ENCODE results near the gene SPINT1. TPM values are rescaled to one million over a fixed set of nuclear protein-coding genes. Genes with fewer than 3 reads are reported as not detected.

SPINT1 gene
- total RNA-seq, 1 donor from 2014 or later: 96.8 TPM

GRCh38 chr15:40867199-40867598 is 23.4 kb downstream of the SPINT1 start:
- ATAC-seq: no peak

GRCh38 chr15:40869686-40870085 is 25.8 kb downstream of the SPINT1 start:
- ATAC-seq: no peak
- no peak for TF ChIP-seq CTCF (IDR thresholded peaks at IDR 0.05)
- Histone ChIP-seq H3K9me3 (no peaks in the 10 kb centered on the region), H3K27ac (no peak overlapping the region), H3K4me1 (peaks cover 10% of the 10 kb centered on the region), H3K36me3 (no peaks in the 10 kb centered on the region), H3K4me3 (no peak overlapping the region), H3K27me3 (peaks cover 6% of the 10 kb centered on the region)
- DNase-seq: no peak
- intact Hi-C loops (cut with DNase I): no loop called here

More at GRCh38 chr15:40867199-40867598, 23.4 kb downstream of the SPINT1 start:
- no peak for TF ChIP-seq CTCF (IDR thresholded peaks at IDR 0.05)
- DNase-seq: no peak
- Histone ChIP-seq H3K4me1 (no peaks in the 10 kb centered on the region), H3K4me3 (no peak overlapping the region), H3K27ac (no peak overlapping the region), H3K27me3 (peaks cover 3% of the 10 kb centered on the region), H3K36me3 (no peaks in the 10 kb centered on the region), H3K9me3 (no peaks in the 10 kb centered on the region)
- intact Hi-C loops (cut with DNase I): no loop called here

- intact Hi-C loops (cut with DNase I): no loop called here
- no peak overlapping the region for H3K27ac ChIP-seq
- H3K36me3 ChIP-seq: no peaks in the 10 kb centered on the region
- H3K4me1 ChIP-seq: peaks cover 10% of the 10 kb centered on the region
- DNase-seq: no peak
- H3K9me3 ChIP-seq: no peaks in the 10 kb centered on the region
- ATAC-seq: no peak
- H3K27me3 ChIP-seq: peaks cover 6% of the 10 kb centered on the region
- TF ChIP-seq CTCF (IDR thresholded peaks at IDR 0.05): no peak
- no peak overlapping the region for H3K4me3 ChIP-seq
Observed at GRCh38 chr15:40870716-40871115, 26.9 kb downstream of the SPINT1 start.

GRCh38 chr15:40871749-40872617 is 28.1 kb downstream of the SPINT1 start:
- Histone ChIP-seq H3K4me1 (peaks cover 10% of the 10 kb centered on the region), H3K9me3 (no peaks in the 10 kb centered on the region), H3K4me3 (no peak overlapping the region), H3K36me3 (no peaks in the 10 kb centered on the region), H3K27ac (no peak overlapping the region), H3K27me3 (peaks cover 6% of the 10 kb centered on the region)
- TF ChIP-seq CTCF (IDR thresholded peaks at IDR 0.05): no peak
- DNase-seq (peak; percentile 84), ATAC-seq (peak; percentile 77)
- intact Hi-C loops (cut with DNase I): no loop called here

DNA sequence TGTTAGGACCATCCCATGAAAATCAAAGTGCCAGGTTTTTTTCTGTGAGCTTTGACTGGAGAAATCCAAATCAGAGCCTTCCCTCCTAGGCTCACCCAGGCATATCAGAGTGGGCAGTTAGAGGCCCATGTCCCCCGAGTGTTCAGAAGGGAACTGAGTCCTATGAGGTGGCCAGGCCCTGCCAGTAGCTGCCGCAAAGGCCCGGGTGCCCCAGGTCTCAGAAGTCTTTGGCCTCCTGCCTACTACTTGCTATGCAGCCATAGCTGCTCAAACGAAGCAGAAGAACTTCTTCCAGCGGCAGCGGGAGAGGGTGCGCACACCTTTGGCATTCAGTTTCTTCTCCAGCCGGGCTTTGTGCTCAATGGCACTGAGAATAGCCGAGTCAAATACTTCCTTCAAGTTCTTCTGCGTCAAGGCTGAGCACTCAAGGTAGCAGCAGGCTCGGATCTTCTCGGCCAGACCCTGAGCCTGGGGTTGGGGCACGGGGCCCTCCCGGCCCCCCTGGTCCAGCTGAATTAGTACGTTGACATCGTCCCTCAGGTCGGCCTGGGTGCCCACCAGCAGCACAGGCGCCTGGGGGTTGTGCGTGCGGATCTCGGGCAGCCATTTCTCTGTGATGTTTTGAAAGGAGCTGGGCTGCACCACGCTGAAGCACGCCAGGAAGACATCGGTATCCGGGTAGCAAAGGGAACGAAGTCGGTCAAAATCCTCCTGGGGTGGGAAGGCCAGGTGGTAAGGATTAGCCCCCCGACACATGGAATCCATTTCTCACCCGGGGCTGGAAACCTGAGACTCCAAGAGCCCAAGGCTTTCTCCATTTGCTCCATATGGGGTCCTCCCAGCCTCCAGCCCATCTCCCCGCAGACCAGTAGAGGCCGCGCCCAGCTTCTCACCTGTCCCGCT is 29.2 kb downstream of the SPINT1 start:
- DNase-seq (no peak), ATAC-seq (no peak)
- Histone ChIP-seq H3K4me1 (peaks cover 10% of the 10 kb centered on the region), H3K9me3 (no peaks in the 10 kb centered on the region), H3K27ac (no peak overlapping the region), H3K36me3 (no peaks in the 10 kb centered on the region), H3K4me3 (peak overlapping the region; percentile 52), H3K27me3 (peaks cover 6% of the 10 kb centered on the region)
- no peak for TF ChIP-seq CTCF (IDR thresholded peaks at IDR 0.05)
- intact Hi-C loops (cut with DNase I): no loop called here
